IPS-18a (cell line): Measurements from ENCODE around the gene HIVEP2.

Experiments
- H3K27ac ChIP-seq: one replicate; pipeline ENCODE4 v1.5.1; 2013; ENCODE audit warnings: low read length
- H3K27me3 ChIP-seq: one replicate; pipeline ENCODE4 v1.6.1; 2013; ENCODE audit warnings: mild to moderate bottlenecking, low read length; ENCODE audit not compliant: control insufficient read depth, insufficient read depth
- H3K36me3 ChIP-seq: one replicate; pipeline ENCODE4 v1.6.1; 2013; ENCODE audit warnings: low read depth, low read length; ENCODE audit not compliant: control insufficient read depth
- H3K4me1 ChIP-seq: one replicate; pipeline ENCODE4 v1.6.1; 2013; ENCODE audit warnings: low read depth, low read length; ENCODE audit not compliant: control insufficient read depth
- H3K4me3 ChIP-seq: one replicate; pipeline ENCODE4 v1.5.1; 2013; ENCODE audit warnings: low read length
- H3K9ac ChIP-seq: one replicate; pipeline ENCODE4 v1.6.1; 2013; ENCODE audit warnings: mild to moderate bottlenecking, low read length, moderate library complexity
- H3K9me3 ChIP-seq: one replicate; pipeline ENCODE4 v1.6.1; 2013; ENCODE audit warnings: low read depth, low read length; ENCODE audit not compliant: control insufficient read depth

Gene HIVEP2

DNA sequence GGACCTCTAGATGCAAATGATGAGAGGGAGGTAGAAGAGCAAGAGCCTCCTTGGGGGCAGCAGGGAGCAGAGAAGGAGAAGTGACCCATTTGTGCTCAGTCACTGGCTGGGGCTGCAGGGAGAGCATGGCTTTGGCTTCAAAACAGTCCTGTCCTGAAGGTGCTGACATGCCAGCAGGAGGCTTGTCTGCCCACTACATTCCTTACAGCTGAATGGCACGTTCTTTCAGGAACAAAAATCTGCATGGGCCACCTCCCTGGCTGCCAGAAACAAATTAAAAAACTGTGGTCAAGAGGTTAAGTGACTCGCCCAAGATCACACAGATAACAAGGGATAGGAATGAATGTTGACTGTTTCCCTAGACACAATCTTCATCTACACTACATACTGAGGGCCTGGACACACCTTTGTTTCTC is 188.8 kb downstream of the HIVEP2 start:
- Histone ChIP-seq H3K27ac (no peak overlapping the region), H3K36me3 (peaks cover 24% of the 10 kb centered on the region), H3K9me3 (no peaks in the 10 kb centered on the region), H3K4me3 (no peak overlapping the region), H3K9ac (no peak overlapping the region), H3K4me1 (no peaks in the 10 kb centered on the region), H3K27me3 (no peaks in the 10 kb centered on the region)

DNA sequence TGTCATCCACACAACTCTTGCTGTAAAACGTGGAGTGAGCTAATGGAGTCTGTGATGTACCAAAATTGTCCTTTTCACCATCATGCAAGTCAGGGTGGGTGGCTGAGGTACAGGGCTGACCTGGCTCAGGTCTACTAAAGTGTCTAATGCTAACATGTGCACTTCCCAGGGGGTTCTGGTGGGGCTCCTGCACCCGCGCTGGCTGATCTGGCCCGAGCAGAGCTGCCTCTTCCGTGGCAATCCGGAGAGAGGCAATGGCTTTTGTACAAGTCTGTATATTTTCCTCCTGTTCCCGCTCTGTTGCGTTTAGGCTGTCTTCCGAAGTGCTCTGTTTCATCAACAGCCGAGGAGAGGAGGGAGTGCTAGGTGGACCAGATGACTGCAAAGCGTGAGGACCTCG is 191.8 kb downstream of the HIVEP2 start:
- H3K36me3 ChIP-seq = peaks cover 3% of the 10 kb centered on the region
- H3K27ac ChIP-seq = no peak overlapping the region
- H3K4me3 ChIP-seq = no peak overlapping the region
- H3K9me3 ChIP-seq = no peaks in the 10 kb centered on the region
- no peaks in the 10 kb centered on the region for H3K27me3 ChIP-seq
- H3K9ac ChIP-seq = no peak overlapping the region
- no peaks in the 10 kb centered on the region for H3K4me1 ChIP-seq

DNA sequence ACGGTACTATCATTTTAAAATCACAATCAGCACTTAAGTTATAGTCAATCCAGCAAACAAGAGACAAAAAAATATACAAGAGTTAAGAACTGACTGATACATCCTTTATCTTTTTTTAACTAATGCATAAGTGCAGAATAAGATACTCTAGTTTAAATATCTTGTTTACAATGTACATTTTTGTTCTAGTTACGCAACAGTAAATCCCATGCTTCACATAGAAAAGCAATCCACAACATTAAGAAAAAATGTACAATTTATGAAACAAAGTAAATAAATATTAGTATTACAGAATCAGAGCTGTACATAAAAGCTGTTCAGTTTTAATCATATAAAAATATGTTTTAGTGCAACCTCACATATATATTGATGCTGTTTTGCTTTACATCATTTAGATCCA is 192.6 kb downstream of the HIVEP2 start:
- H3K9me3 ChIP-seq = no peaks in the 10 kb centered on the region
- H3K9ac ChIP-seq = no peak overlapping the region
- no peaks in the 10 kb centered on the region for H3K36me3 ChIP-seq
- no peaks in the 10 kb centered on the region for H3K4me1 ChIP-seq
- H3K4me3 ChIP-seq = no peak overlapping the region
- H3K27ac ChIP-seq = no peak overlapping the region
- no peaks in the 10 kb centered on the region for H3K27me3 ChIP-seq

DNA sequence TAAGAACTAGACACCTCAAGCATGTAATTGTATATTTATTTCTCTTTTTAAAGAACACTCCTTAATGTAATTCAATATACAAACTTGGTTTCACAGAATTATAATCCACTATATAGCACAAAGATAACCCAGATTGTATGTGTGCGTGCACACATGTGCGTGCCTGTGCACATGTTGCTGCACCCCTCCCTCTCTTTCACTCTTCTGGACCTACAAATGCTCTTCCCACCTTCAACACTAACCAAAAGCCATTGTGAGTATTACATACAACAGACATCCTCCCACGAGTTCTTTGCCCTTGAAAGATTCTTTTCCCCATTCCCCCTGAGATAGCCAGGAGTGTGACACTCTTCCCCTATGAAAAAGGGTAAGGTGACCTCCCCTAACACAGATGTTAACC is 193.5 kb downstream of the HIVEP2 start:
- Histone ChIP-seq H3K27ac (no peak overlapping the region), H3K27me3 (no peaks in the 10 kb centered on the region), H3K36me3 (no peaks in the 10 kb centered on the region), H3K4me1 (no peaks in the 10 kb centered on the region), H3K9ac (no peak overlapping the region), H3K9me3 (no peaks in the 10 kb centered on the region), H3K4me3 (no peak overlapping the region)

DNA sequence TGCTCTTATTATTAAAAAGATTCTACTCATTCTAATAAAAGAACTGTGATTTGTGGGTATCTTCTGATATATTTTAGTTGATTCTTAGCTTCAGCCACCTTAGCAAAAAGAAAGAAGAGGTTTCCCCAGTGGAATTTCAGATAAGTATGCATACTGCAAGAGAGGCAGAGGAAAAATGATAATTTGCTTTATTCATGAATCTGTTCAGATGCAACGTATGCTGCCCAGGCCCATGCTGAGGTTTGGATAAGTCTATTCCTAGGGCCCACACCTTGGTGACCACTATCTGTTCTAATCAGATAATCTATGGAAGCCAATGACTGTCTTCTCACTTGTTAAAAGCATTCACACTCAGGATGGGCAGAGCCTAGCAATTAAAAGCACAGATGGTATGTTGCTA is 194.0 kb downstream of the HIVEP2 start:
- H3K27me3 ChIP-seq = no peaks in the 10 kb centered on the region

DNA sequence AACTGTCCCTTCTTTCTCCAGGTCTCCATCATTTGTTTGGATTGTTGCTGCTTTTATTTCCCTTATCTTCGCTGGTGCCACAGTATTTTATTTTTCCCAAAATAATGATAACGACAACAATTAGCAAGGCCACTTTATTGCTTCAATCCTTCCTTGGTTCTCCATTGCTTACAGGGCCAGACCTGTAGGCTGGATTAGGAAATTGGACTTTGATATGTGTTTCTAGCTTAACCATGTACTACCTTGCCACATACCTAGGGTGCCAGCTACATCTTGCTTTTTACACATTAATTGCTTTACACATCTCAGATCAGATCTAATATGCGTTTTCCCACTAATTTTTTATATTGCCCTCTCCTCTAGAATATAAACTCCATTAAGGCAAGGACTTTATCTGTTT is 195.4 kb downstream of the HIVEP2 start:
- Histone ChIP-seq H3K4me1 (no peaks in the 10 kb centered on the region), H3K9ac (no peak overlapping the region), H3K27me3 (no peaks in the 10 kb centered on the region), H3K9me3 (no peaks in the 10 kb centered on the region), H3K36me3 (no peaks in the 10 kb centered on the region), H3K4me3 (no peak overlapping the region), H3K27ac (no peak overlapping the region)

More for the DNA sequence above, 194.0 kb downstream of the HIVEP2 start:
- H3K9ac ChIP-seq = no peak overlapping the region
- no peak overlapping the region for H3K4me3 ChIP-seq
- H3K27ac ChIP-seq = no peak overlapping the region
- H3K4me1 ChIP-seq = no peaks in the 10 kb centered on the region
- no peaks in the 10 kb centered on the region for H3K36me3 ChIP-seq
- H3K9me3 ChIP-seq = no peaks in the 10 kb centered on the region

DNA sequence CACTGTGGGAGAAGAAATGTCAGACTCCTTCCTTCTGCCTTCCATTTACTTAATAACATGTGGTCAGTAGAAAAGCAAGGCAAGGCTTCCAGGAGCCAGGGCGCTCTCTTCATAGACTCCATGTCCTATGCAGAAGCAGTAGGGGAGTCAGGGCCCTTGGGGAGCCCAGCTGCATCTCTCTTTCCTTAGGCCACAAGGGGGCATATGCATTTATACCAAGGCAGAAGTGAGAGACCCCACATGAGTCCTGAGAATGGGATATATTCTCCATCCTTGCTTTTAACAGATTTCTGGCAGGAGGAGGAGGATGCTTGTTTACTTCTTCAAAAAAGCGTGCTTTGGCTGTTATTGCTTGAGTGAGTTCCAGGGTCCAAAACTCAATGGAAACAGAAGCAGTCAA is 198.5 kb downstream of the HIVEP2 start:
- no peak overlapping the region for H3K4me3 ChIP-seq
- no peaks in the 10 kb centered on the region for H3K9me3 ChIP-seq
- H3K27me3 ChIP-seq = no peaks in the 10 kb centered on the region
- no peaks in the 10 kb centered on the region for H3K4me1 ChIP-seq
- no peak overlapping the region for H3K9ac ChIP-seq
- no peak overlapping the region for H3K27ac ChIP-seq
- H3K36me3 ChIP-seq = no peaks in the 10 kb centered on the region

DNA sequence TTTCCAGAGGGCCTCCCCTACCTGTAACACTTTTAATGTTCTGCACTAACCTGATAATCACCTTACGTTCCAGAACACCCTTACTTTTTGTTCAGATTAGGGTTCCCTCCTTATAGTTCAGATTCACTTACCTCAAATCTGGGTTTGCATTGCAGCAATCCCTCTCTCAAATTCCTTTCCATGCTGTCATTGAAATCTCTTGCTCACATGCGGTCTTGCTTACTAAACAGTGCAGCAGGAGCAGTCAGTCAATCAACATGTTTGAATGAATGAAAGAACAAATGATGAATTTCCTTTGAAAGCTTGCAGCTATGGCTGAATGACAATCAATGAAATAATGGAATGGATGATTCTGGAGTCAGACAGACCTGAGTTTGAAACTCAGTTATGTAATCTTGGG is 200.1 kb downstream of the HIVEP2 start:
- Histone ChIP-seq H3K36me3 (no peaks in the 10 kb centered on the region), H3K9ac (no peak overlapping the region), H3K27ac (no peak overlapping the region), H3K4me1 (no peaks in the 10 kb centered on the region), H3K4me3 (no peak overlapping the region), H3K27me3 (no peaks in the 10 kb centered on the region), H3K9me3 (no peaks in the 10 kb centered on the region)

DNA sequence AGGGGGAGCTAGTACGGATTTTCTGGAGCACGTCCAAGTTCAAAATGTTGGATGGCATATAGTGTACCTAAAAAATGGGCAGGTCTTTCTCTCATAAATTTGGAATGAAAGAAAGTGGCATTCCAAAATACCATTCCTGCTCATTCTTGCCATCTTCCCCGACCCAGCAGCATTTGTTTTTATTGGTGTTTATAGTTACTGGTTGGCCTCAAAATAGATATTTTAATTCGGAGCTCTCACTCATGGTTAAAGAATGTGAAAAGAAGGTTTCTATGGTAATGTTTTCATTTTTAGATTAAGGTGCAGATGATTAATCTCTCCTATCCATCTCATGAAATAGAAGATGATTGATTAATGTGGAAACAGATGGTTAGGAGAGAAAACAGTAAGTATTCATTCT is 204.5 kb downstream of the HIVEP2 start:
- Histone ChIP-seq H3K4me3 (no peak overlapping the region), H3K27ac (no peak overlapping the region), H3K4me1 (peaks cover 1% of the 10 kb centered on the region), H3K36me3 (no peaks in the 10 kb centered on the region), H3K9me3 (no peaks in the 10 kb centered on the region), H3K9ac (no peak overlapping the region), H3K27me3 (no peaks in the 10 kb centered on the region)

DNA sequence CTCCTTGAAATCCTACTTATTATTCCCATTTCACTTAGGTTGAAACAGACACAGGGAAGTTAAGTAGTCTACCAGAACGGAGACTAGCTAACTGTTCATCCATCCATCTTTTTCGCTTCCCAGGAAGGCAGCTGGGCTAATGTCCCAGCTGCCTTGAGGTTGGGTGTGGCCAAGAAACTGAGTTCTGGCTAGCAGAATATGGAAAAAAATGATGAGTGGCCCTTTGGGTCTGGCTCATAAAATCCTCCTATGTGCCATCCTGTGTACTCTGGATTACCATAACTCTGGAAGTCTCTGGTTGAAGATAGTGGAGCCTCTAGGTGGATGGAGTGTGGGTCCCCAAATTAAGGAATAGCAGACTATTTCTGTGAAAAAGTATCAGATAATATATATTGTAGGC is 206.2 kb downstream of the HIVEP2 start:
- no peak overlapping the region for H3K4me3 ChIP-seq
- no peak overlapping the region for H3K9ac ChIP-seq
- H3K4me1 ChIP-seq = peaks cover 4% of the 10 kb centered on the region
- H3K36me3 ChIP-seq = no peaks in the 10 kb centered on the region
- no peaks in the 10 kb centered on the region for H3K9me3 ChIP-seq
- no peak overlapping the region for H3K27ac ChIP-seq
- no peaks in the 10 kb centered on the region for H3K27me3 ChIP-seq

DNA sequence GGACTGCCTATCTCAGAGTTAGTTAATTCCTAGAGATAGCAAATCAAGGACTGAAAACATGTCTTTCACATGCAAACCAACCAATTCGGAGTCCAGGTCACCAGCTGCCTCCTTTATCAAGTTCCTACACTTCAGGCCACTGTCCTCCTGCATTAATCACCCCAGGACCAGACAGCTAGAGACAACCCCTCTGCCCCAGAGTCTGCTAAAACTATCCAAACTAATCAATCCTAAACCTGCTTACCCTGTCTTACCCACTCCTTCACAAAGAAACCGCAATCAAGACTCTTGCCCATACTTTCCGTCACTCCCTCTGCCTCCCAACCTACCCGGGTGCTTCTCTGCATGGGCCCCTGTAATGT is 207.0 kb downstream of the HIVEP2 start:
- no peak overlapping the region for H3K27ac ChIP-seq
- no peaks in the 10 kb centered on the region for H3K27me3 ChIP-seq

DNA sequence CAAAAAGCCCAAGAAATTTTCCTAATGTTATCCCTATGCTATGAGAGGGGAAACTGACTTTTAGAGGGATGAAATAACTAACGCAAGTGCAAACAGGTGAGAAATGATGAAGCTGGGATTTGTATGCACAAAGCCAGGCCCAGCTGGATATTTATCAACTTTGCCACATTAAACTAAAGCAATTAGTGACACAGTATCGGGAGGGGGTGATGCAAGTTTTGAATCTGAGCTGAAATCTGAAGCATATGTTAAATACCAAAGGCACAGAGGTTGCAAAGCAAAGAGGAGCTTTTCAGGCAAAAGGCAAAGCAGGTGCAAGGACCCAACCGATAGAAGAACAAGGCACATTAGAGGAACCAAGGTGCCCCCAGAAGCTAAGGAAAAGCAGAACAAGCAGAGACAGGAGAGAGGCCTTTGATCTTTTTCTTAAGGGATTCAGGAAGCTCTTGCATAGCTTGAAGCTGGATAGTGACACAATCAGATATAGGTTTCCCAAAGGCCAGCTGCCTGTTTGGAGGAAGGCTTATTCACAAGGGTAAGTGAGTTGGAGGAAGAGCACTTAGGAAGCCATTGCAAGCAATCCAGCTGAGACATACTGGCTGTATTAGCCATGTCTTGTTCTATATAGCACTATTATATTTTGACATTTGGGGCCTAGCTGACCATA is 207.5 kb downstream of the HIVEP2 start:
- no peaks in the 10 kb centered on the region for H3K9me3 ChIP-seq
- H3K4me1 ChIP-seq = peaks cover 4% of the 10 kb centered on the region
- H3K9ac ChIP-seq = no peak overlapping the region
- H3K4me3 ChIP-seq = no peak overlapping the region
- H3K27ac ChIP-seq = no peak overlapping the region
- H3K36me3 ChIP-seq = no peaks in the 10 kb centered on the region
- no peaks in the 10 kb centered on the region for H3K27me3 ChIP-seq

More for the DNA sequence above, 207.0 kb downstream of the HIVEP2 start:
- Histone ChIP-seq H3K9me3 (no peaks in the 10 kb centered on the region), H3K36me3 (no peaks in the 10 kb centered on the region), H3K4me3 (no peak overlapping the region), H3K4me1 (peaks cover 4% of the 10 kb centered on the region), H3K9ac (no peak overlapping the region)
